ENCODE results near the gene AGPAT3.

Gene AGPAT3

DNA sequence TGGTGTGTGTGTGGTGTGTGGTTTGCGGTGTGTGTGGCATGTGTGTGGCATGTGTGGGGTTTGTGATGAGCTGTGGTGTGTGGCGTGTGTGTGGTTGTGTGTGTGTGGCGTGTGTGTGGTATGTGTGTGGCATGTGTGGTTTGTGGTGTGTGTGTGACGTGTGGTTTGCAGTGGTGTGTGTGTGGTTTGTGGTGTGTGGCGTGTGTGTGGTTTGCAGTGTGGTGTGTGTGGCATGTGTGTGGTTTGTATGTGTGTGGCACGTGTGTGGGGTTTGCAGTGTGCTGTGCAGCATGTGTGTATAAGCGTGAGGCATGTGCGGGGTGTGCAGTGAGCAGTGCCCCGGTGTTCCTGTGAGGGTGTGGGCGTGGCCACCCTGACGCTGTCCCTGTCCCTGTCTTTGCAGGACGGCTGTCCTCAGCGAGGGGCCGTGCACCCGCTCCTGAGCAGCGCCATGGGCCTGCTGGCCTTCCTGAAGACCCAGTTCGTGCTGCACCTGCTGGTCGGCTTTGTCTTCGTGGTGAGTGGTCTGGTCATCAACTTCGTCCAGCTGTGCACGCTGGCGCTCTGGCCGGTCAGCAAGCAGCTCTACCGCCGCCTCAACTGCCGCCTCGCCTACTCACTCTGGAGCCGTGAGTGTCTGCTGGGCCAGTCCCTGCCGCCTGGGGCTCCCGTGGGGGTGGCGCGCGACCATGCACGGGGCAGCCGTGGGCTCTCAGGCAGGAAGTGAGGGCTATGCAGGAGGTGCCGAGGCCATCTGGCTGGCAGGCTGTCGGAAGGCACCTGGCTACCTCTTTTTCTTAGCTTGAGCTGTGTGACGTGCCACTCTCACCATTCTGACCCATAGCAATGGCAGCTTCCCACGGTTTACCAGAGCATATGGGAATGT is 94.5 kb downstream of the AGPAT3 start:
- DNase-seq: no peak

GRCh38 chr21:43961382-43961909 is 96.4 kb downstream of the AGPAT3 start:
- DNase-seq: no peak

DNA sequence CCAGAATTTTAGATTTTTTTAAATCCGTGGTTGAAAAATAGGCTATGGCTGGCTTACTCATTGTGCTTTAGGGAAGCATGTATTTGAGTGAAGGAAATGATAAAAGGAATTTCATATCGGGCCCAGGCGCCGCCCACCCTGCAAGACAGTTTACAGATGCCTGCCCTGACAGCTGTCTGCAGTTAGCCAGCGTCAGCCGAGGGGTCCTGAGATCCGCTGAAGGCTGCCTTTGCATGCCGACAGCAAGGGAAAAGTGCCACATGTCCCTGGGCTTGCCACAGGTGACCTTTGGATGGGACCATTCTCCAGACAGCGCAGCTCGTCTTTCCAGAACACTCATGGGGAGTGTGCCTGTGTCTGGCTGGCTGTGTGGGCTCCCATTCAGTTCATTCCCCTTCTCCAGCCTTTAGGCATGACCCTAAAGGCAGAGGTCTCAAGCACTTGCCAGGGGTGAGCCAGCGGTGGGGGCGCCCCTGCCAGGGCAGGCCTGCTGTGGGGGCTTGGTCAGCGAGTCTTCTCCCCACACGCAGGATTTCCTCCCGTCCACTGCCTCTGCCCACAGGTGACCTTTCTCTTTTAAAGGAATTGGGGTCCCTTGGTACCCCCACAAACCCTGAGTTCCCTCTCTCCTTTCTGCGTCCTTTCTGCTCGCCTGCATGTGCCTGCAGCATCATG is 101.0 kb downstream of the AGPAT3 start:
- no peak for DNase-seq

GRCh38 chr21:43966946-43967512 is 102.0 kb downstream of the AGPAT3 start:
- DNase-seq: no peak

- no peak for DNase-seq
These were observed 103.0 kb downstream of the AGPAT3 start for GRCh38 chr21:43967981-43968380.

GRCh38 chr21:43968410-43969114 is 103.5 kb downstream of the AGPAT3 start:
- DNase-seq: no peak

GRCh38 chr21:43969115-43969444 is 104.1 kb downstream of the AGPAT3 start:
- DNase-seq: no peak

- DNase-seq: no peak
These were observed 105.5 kb downstream of the AGPAT3 start for GRCh38 chr21:43970551-43970950.

DNA sequence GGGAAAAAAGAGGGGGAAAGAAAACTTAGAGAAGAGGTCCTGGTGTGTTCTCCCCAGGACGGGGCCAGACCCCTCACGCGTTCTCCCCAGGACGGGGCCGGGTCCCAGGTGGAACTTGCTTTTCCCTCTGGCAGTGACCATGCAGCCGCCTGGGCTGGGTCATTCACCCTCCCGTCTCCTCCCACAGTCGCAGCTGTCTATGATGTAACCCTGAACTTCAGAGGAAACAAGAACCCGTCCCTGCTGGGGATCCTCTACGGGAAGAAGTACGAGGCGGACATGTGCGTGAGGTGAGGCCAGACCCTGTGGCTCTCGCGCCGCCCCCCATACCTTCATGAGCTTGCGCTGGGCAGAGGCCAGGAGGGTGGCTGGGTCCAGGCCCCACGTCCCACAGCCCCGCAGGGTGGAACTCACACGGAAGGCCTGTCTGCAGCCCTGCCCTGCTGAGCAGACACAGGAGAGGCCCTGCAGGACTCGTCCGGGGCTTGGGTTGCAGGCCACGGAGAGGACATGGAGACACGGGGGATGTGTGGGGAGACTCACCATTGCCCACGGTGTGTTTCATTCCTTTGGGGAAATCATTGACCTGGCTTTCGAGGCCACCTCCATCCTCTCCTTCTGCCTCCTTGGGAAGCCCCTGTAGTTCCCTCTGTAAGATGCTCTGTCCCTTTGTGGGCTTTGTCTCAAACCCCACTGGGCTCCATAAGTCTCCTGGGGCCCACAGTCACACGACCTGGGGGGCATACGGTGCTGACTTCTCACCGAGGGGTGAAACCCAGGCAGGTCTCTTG is 106.4 kb downstream of the AGPAT3 start:
- no peak for DNase-seq

GRCh38 chr21:43971992-43972255 is 106.9 kb downstream of the AGPAT3 start:
- DNase-seq: no peak

DNA sequence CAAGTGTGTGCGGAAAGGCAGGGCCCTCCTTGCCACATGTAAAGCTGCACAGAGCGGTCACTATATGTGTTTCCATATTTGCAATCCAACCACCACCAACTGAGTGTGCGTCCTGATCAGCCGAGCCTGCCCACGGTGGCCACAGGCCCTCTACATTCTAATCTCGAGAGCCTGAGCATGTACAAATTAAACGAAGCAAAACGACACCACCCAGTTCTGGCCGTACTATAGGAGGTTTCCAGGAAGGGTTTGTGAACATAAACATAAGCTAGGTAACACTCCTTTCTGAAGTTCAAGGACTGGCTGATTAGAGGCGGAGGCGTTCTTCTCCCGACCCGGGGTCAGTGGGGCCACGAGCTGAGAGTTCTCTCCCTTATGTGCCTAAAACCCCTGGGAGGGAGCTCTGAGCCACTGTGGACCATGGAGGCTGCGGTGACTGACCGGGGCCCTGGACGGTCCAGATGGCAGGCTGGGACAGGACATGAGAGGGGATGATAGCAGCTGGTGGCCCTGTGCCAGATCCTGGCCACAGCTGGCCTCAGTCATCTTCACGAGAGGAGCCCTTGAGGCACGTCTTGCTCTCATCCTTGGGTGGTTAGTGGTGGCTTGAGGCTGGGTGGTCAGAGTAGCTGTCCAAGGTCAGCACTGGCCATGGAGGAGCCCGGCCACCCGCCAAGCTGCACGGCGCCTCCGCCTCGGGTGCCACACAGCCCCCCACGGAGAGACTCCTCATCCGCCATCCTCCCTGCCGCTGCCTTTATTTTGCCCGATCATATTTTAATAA is 108.0 kb downstream of the AGPAT3 start:
- DNase-seq: no peak

DNA sequence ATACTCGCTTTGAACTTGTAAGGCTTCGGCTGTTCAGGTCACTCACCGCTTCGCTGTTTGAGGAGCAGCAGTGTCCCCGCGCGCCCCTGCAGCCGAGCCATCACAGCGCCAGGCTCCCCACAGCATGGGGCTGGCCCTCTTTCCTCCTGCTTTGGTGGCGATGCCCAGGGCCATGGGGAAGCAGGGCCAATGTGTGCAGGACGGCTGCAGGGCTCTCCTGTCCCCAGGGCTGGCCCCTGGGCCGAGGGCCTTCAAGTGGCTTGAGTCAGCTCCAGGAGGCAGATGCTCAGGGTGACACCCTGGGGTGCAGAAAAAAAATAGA is 108.6 kb downstream of the AGPAT3 start:
- DNase-seq: no peak

- no peak for DNase-seq
These were observed 109.9 kb downstream of the AGPAT3 start for GRCh38 chr21:43974791-43975468.

- DNase-seq: peak; percentile 65
These were observed 110.6 kb downstream of the AGPAT3 start for GRCh38 chr21:43975469-43976098.

GRCh38 chr21:43976661-43977060 is 111.6 kb downstream of the AGPAT3 start:
- DNase-seq: no peak

DNA sequence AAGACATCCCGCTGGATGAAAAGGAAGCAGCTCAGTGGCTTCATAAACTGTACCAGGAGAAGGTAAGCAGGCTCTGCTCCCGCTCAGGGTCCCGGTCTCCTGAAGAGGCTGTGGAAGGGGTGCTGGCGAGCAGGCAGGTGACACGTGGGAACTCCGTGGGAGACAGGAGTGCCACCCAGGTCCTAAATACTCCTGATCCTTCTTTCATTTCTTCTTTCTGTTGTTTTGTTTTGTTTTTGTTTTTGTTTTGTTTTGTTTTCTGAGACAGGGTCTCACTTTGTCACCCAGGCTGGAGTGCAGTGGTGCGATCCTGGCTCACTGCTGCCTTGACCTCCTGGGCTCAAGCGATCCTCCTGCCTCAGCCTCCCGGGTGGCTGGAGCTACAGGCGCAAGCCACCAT is 113.0 kb downstream of the AGPAT3 start:
- no peak for DNase-seq

DNA sequence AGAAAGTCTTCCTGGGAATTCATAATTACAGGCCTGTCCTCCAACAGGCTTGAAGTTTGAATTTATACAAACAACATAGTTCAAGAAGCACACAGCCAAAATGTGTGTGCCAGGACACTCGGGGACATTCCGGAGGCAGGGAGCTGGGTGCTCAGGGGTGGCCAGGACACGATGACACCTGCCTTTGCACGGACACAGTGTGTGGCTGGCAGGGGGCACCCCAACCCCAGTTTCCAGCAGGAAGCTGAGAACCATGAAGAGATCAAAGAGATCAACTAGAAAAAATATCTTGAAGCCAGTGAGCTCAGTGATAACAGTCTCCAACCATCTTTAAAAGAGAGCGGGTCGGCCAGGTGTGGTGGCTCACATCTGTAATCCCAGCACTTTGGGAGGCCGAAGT is 114.6 kb downstream of the AGPAT3 start:
- no peak for DNase-seq

DNA sequence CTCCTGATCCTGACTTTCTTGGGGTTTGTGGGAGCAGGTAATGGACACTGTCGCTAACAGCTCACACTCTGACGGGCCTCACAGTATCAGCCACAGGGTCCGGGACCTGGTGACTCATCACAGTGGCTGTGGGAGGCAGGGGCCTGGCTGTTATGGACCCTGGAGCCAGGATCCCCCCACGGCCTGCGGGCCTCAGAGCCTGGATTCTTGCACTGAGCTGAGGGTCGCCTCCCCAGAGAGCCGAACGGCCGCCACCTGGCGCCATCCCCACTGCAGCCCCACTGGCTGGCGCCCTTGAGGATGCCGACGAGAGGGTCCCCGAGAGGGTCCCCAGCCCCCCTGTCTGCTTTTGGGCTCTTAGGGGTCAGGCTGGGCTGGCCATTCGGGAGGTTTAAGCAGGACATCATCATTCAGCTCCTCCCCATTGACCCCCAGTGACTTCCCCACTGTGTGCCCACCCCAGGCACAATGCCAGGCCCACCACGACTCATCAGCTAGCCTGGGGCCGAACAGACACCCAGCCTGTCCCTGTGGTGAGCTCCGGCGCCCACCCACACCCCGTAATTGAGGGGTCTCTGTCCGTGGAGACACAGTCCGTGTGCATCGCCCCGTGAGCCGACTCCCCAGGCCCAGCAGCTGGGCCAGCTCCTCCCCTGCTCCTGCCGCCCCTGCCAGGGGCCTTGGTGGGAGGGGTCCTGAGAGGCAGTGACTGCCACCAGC is 116.3 kb downstream of the AGPAT3 start:
- no peak for DNase-seq

DNA sequence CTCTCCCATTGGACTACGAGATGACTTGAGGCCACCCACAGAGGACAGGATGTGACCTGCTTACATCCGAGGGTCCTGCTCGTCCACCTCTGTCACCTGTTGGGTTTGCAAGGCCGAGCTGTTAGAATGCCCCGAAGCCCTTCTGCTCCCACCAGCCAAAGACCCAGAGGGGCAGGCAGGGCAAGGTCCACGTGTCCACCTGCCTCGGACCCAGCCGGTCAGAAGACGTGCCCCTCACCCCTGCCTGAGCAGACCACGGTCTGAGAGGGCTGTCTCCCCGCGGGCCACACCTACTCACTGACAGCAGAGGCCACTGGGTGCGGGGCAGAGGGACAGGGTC is 116.8 kb downstream of the AGPAT3 start:
- DNase-seq: no peak

DNA sequence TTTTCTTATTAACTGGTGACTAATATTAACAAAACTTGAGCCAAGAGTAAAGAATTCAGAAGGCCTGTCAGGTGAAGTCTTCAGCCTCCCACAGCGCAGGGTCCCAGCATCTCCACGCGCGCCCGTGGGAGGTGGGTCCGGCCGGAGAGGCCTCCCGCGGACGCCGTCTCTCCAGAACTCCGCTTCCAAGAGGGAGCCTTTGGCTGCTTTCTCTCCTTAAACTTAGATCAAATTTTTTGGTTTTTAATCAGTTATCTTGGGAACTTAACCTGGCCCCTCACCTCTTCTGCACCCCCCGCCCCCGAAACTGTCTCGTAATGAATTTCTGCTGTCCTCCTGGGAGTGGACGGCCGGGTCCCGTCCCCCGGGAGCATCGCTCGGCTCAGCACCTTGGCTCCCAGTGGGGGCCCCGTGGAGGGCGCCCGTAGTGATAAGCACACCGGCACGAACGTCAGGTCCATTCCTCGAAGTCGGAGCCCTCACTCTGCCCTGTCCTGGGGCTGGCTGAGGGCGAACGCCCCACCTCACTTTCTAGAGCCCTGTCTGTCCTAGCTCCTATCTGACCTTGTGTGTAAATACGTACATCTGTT is 117.6 kb downstream of the AGPAT3 start:
- no peak for DNase-seq
